Keratinocyte (primary cell): ENCODE data around the gene TMEM87B. TPM values are rescaled to one million over a fixed set of nuclear protein-coding genes. Genes with fewer than 3 reads are reported as not detected.

Experiments used
- DNase-seq: peaks from one replicate; pipeline ENCODE4 v3.0.0-alpha.2; 2011; ENCODE audit warnings: low read depth, missing footprints, low spot score
- FAIRE-seq: peaks from 2 replicates; lab custom pipeline; 2011; peaks lifted over from hg19 to GRCh38; lab: Jason Lieb, UNC
- H2AFZ ChIP-seq: 2 replicates; pipeline ENCODE4 v1.6.0; 2012; ENCODE audit warnings: low read length, control low read depth, inconsistent platforms; ENCODE audit not compliant: control insufficient read depth
- H3K27ac ChIP-seq: 2 replicates; pipeline ENCODE4 v1.5.1; 2011; ENCODE audit warnings: low read length; ENCODE audit not compliant: control insufficient read depth, insufficient read depth
- H3K27me3 ChIP-seq: 3 replicates; pipeline ENCODE4 v1.6.0; 2011; ENCODE audit warnings: low read length; ENCODE audit not compliant: control insufficient read depth, insufficient read depth; ENCODE audit errors: extremely low read depth
- H3K36me3 ChIP-seq, 2 experiments: 2 replicates in 1 of 2; 3 replicates in 1 of 2; pipeline ENCODE4 v1.5.1; 2011; ENCODE audit warnings: low read length in 2 of 2, mild to moderate bottlenecking in 1 of 2; ENCODE audit not compliant: control insufficient read depth in 2 of 2, insufficient read depth in 2 of 2; ENCODE audit errors: extremely low read depth in 1 of 2
- H3K4me1 ChIP-seq: 3 replicates; pipeline ENCODE4 v1.5.1; 2011; ENCODE audit warnings: low read length; ENCODE audit not compliant: control insufficient read depth, insufficient read depth; ENCODE audit errors: extremely low read depth
- H3K4me2 ChIP-seq: 3 replicates; pipeline ENCODE4 v1.6.0; 2011; ENCODE audit warnings: low read depth, low read length; ENCODE audit not compliant: control insufficient read depth, insufficient read depth; ENCODE audit errors: extremely low read depth
- H3K4me3 ChIP-seq, 3 experiments: fragments of 200-600 bp in 1 of 3; sonication (generic) in 1 of 3; 2 replicates in 2 of 3; 3 replicates in 1 of 3; pipeline ENCODE4 v1.5.1; 2011 to 2016; ENCODE audit warnings: low read length in 3 of 3, mild to moderate bottlenecking in 3 of 3, control low read depth in 2 of 3, inconsistent platforms in 1 of 3, low read depth in 1 of 3, mixed read lengths in 1 of 3, mixed run types in 1 of 3, moderate library complexity in 1 of 3; ENCODE audit not compliant: control insufficient read depth in 2 of 3, insufficient read depth in 2 of 3; ENCODE audit errors: extremely low read depth in 1 of 3
- H3K79me2 ChIP-seq: 2 replicates; pipeline ENCODE4 v1.6.0; 2012; ENCODE audit warnings: low read length; ENCODE audit not compliant: control insufficient read depth, insufficient read depth
- H3K9ac ChIP-seq: 3 replicates; pipeline ENCODE4 v1.6.0; 2011; ENCODE audit warnings: low read length; ENCODE audit not compliant: control insufficient read depth, insufficient read depth; ENCODE audit errors: extremely low read depth
- H3K9me1 ChIP-seq: 3 replicates; pipeline ENCODE4 v1.6.0; 2011; ENCODE audit warnings: low read length; ENCODE audit not compliant: control insufficient read depth, insufficient read depth; ENCODE audit errors: extremely low read depth
- H3K9me3 ChIP-seq: 2 replicates; pipeline ENCODE4 v1.5.1; 2012; ENCODE audit warnings: low read depth, low read length; ENCODE audit not compliant: control insufficient read depth
- H4K20me1 ChIP-seq: 3 replicates; pipeline ENCODE4 v1.6.0; 2011; ENCODE audit warnings: low read length; ENCODE audit not compliant: control insufficient read depth, insufficient read depth; ENCODE audit errors: extremely low read depth
- EZH2 ChIP-seq: IDR thresholded peaks from one replicate; pipeline ENCODE4 v1.6.1; 2012; ENCODE audit warnings: inconsistent platforms, mild to moderate bottlenecking, low read length, moderate library complexity
- dilution Hi-C: fragments of 300-500 bp; cut with MboI; formaldehyde crosslinking; loops from one replicate; pipeline ENCODE4 v1.7.0; 2020; ENCODE audit warnings: low sequenced_read_pairs; ENCODE audit not compliant: extremely low pct_ligation_motif_present
- polyA plus RNA-seq, 5 experiments: library from polyadenylated mRNA; depleted of rRNA in 3 of 5; stranded (reverse) in 3 of 5; stranded (forward) in 1 of 5; unstranded in 1 of 5; fragments of >200 nt; gene quantifications; 1 replicate in 1 of 5; 2 replicates in 3 of 5; 3 replicates in 1 of 5; pipeline versions ENCODE4 v1.2.1 to v1.2.3, GENCODE V29; 2011 to 2012; ENCODE audit warnings: missing spikeins in 2 of 5, low read depth in 1 of 5, low replicate concordance in 1 of 5
- TF ChIP-seq, protein P1 (sequence below), 3 experiments: IDR thresholded peaks in 1 of 3; conservative IDR thresholded peaks in 1 of 3; optimal IDR thresholded peaks in 1 of 3; 2 replicates in 2 of 3; 3 replicates in 1 of 3; pipeline versions ENCODE3 to v1.5.1; 2011; ENCODE audit warnings: low read length in 3 of 3, mild to moderate bottlenecking in 3 of 3, moderate library complexity in 2 of 3, control low read depth in 1 of 3, inconsistent platforms in 1 of 3; ENCODE audit not compliant: insufficient read depth in 2 of 3; ENCODE audit errors: extremely low read depth in 1 of 3

The TMEM87B gene
- polyA plus RNA-seq, 1 donor (not counting 4 experiments of a cell fraction or from before 2014, with no cell fraction given), result 37.3 TPM

DNA sequence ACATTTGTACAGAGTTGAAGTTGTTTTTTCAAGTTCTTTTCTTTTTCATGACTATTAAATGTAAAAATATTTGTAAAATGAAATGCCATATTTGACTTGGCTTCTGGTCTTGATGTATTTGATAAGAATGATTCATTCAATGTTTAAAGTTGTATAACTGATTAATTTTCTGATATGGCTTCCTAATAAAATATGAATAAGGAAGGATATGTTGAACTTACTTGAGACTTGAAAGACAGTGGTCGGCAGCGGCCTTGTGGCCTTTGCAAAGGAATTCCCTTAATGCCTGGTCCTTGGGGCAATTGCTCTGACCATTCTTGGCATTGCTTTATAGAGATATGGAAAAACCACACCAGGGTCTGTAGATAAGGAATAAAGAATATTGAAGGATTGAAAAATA lies 25.9 kb upstream of the TMEM87B start:
- Histone ChIP-seq H3K27ac (no peak overlapping the region), H3K79me2 (no peaks in the 10 kb centered on the region), H3K36me3 (no peaks in the 10 kb centered on the region), H3K4me3 (no peak overlapping the region), H3K9me1 (no peaks in the 10 kb centered on the region), H4K20me1 (peaks cover 2% of the 10 kb centered on the region), H3K4me2 (no peak overlapping the region), H3K27me3 (peaks cover 3% of the 10 kb centered on the region), H3K4me1 (peaks cover 28% of the 10 kb centered on the region), H2AFZ (no peak overlapping the region), H3K9ac (no peak overlapping the region), H3K9me3 (no peaks in the 10 kb centered on the region)
- TF ChIP-seq, protein P1, sequence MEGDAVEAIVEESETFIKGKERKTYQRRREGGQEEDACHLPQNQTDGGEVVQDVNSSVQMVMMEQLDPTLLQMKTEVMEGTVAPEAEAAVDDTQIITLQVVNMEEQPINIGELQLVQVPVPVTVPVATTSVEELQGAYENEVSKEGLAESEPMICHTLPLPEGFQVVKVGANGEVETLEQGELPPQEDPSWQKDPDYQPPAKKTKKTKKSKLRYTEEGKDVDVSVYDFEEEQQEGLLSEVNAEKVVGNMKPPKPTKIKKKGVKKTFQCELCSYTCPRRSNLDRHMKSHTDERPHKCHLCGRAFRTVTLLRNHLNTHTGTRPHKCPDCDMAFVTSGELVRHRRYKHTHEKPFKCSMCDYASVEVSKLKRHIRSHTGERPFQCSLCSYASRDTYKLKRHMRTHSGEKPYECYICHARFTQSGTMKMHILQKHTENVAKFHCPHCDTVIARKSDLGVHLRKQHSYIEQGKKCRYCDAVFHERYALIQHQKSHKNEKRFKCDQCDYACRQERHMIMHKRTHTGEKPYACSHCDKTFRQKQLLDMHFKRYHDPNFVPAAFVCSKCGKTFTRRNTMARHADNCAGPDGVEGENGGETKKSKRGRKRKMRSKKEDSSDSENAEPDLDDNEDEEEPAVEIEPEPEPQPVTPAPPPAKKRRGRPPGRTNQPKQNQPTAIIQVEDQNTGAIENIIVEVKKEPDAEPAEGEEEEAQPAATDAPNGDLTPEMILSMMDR (optimal IDR thresholded peaks at IDR 0.05 in 1 of 3, IDR thresholded peaks at IDR 0.05 in 1 of 3, conservative IDR thresholded peaks at IDR 0.05 in 1 of 3; ENCODE audit: extremely low read depth in 1 of 3, insufficient read depth in 2 of 3, low read length in 3 of 3), result no peak
- no peak for FAIRE-seq
- no peak for DNase-seq
- dilution Hi-C loops, result no loop called here

DNA sequence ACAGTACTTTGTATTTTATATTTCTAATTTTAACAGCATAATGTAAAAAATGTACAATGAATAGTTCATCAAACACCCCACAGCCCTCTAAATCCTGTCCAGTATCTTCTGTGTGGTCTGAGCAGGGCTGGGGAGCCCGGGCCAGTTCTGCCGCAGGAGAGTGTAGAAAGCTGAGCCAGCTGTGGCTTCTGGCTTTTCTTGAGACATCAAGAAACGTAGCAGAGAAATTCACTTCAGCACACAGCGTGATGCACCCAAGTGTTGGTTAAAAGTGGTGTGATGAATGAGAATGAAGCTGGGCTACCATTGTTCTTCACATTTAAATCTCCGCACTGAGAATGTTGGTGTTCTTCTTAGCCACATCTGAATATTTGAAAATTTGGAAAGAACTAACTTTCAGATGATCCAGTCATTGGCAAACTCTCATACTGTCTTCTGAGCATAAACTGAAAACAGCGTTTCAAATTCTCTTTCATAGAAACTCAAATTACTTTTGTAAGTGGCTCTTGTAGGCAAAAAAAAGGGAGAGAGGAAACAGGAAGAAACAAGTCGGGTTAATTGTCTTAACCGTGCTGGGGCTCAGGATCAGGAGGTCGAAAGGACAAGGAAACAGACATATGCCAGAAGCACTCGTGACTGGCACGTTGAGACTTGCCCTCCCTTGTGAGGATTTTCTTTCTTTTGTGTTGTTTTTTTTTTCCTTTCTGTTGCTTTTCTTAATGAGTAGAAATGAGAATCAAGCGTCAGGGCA lies 23.4 kb upstream of the TMEM87B start:
- Histone ChIP-seq H3K27me3 (no peaks in the 10 kb centered on the region), H3K9ac (peak overlapping the region; percentile 18), H3K4me1 (peaks cover 28% of the 10 kb centered on the region), H3K79me2 (no peaks in the 10 kb centered on the region), H3K36me3 (no peaks in the 10 kb centered on the region), H3K9me3 (no peaks in the 10 kb centered on the region), H2AFZ (no peak overlapping the region), H3K27ac (no peak overlapping the region), H3K9me1 (no peaks in the 10 kb centered on the region), H4K20me1 (peaks cover 2% of the 10 kb centered on the region), H3K4me2 (peak overlapping the region; percentile 89), H3K4me3 (peak overlapping the region in 2 of 3 experiments; percentile 15 to 39)
- TF ChIP-seq, protein P1 (optimal IDR thresholded peaks at IDR 0.05 in 1 of 3, IDR thresholded peaks at IDR 0.05 in 1 of 3, conservative IDR thresholded peaks at IDR 0.05 in 1 of 3; ENCODE audit: extremely low read depth in 1 of 3, insufficient read depth in 2 of 3, low read length in 3 of 3), result no peak
- TF ChIP-seq EZH2, result no peak
- FAIRE-seq, result peak; percentile 71
- dilution Hi-C loops, result no loop called here
- no peak for DNase-seq
